Stimulated activated CD8-positive, alpha-beta memory T cell treated with anti-CD3 and anti-CD28 coated beads, Interleukin-4, amount 100 ng/mL, for 1 hour (primary cell): ENCODE data around the gene EXOC1.

Source experiments
- DNase-seq, 2 donors: peaks; one replicate each; pipeline ENCODE4 v3.0.0-alpha.2; 2020; ENCODE audit warnings: low read depth in 2 of 2, low spot score in 1 of 2

EXOC1 gene

DNA sequence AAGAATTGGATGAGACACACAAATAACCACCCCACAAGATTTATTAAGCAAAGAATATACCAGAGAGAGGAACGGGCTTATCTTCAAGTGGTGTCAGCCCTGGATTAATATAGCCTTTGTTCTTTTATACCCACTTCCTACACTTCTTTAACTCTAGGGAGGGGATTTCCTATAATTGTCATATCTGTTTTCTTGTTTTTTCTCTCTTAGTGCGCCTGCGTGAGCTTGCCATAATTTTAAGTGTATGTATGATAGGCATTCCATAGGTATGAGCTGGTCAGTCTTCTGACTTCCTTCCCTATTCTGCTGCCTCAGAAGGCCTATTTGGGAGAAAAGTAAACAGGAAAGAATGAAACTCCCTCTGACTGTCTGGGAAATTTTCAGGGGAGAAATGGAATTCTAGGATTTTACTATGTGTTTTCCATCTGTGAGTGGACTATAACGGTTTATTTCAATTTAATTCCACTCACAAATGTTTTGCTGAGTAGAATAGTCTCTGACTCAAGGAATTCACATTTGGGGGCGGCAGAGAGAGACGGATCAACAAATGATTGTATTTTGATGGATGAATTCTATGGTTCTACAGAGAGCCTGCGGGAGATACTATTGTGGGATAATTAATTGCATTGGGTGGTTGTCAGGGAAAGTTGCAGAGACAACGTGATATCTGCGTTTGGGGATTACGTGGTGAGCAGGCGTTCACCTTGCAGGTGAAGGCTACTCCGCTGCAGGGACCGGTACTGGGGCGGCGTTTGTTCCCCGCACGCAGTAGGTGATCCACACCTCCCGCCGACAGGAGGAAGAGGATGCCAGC, 94.7 kb downstream of the EXOC1 start:
- no peak for DNase-seq

GRCh38 chr4:55948726-55949481, 95.5 kb downstream of the EXOC1 start, which contains the start of gene CEP135:
CEP135 (plus strand) TSS chr4:55948945; CDS start chr4:55952131, 3,186 bp downstream.
- DNase-seq = peak; percentile 82 to 84

- DNase-seq = no peak
Observed at GRCh38 chr4:55949482-55949802, 96.0 kb downstream of the EXOC1 start.

- DNase-seq = no peak
Observed at GRCh38 chr4:55951191-55951922, 97.9 kb downstream of the EXOC1 start.
